GM12801 (cell line): ENCODE data around the gene HSD17B14.

Experiments
- TF ChIP-seq, protein P1 (sequence below): IDR thresholded peaks from one replicate; pipeline ENCODE4 v1.5.1; 2011; ENCODE audit warnings: control low read depth; ENCODE audit not compliant: insufficient read length; ENCODE audit errors: extremely low read depth

HSD17B14 gene

GRCh38 chr19:48806518-48806817 is 29.8 kb downstream of the HSD17B14 start:
- TF ChIP-seq, protein P1, sequence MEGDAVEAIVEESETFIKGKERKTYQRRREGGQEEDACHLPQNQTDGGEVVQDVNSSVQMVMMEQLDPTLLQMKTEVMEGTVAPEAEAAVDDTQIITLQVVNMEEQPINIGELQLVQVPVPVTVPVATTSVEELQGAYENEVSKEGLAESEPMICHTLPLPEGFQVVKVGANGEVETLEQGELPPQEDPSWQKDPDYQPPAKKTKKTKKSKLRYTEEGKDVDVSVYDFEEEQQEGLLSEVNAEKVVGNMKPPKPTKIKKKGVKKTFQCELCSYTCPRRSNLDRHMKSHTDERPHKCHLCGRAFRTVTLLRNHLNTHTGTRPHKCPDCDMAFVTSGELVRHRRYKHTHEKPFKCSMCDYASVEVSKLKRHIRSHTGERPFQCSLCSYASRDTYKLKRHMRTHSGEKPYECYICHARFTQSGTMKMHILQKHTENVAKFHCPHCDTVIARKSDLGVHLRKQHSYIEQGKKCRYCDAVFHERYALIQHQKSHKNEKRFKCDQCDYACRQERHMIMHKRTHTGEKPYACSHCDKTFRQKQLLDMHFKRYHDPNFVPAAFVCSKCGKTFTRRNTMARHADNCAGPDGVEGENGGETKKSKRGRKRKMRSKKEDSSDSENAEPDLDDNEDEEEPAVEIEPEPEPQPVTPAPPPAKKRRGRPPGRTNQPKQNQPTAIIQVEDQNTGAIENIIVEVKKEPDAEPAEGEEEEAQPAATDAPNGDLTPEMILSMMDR, result no peak

- TF ChIP-seq, protein P1, result no peak
These were observed 30.8 kb downstream of the HSD17B14 start for GRCh38 chr19:48805452-48805851.

DNA sequence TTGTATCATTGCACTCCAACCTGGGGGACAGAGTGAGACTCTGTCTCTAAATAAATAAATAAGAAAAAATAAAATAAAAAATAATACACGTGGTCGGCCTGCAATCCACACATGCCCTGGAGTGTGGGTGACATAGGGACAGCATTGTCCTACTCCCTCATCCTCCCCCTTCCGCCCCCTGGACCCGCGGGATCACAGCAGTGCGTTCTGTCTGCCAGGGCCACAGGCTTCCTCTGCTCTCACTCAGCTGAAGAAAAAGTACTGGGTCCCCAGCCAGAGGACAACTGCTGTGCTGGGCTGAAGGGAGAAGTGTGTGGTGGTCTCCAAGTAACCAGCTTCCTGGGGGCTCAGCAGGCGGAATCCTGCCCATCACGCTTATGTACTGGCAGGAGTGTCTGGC is 31.8 kb downstream of the HSD17B14 start:
- TF ChIP-seq, protein P1, result no peak

DNA sequence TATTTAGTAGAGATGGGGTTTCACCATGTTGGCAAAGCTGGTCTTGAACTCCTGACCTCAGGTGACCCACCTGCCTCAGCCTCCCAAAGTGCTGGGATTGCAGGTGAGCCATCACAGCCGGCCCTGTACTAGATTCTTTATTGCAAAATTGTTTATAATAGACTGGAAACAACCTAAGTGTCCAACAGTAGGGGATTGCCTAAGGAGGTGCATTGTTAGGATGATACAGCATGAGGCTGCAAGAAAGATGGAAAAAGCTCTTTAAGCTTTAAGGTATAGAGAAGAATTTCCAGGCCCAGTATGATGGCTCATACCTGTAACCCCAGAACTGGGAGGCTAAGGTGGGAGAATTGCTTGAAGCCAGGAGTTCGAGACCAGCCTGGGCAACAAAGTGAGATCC is 33.7 kb downstream of the HSD17B14 start:
- TF ChIP-seq, protein P1, result no peak

DNA sequence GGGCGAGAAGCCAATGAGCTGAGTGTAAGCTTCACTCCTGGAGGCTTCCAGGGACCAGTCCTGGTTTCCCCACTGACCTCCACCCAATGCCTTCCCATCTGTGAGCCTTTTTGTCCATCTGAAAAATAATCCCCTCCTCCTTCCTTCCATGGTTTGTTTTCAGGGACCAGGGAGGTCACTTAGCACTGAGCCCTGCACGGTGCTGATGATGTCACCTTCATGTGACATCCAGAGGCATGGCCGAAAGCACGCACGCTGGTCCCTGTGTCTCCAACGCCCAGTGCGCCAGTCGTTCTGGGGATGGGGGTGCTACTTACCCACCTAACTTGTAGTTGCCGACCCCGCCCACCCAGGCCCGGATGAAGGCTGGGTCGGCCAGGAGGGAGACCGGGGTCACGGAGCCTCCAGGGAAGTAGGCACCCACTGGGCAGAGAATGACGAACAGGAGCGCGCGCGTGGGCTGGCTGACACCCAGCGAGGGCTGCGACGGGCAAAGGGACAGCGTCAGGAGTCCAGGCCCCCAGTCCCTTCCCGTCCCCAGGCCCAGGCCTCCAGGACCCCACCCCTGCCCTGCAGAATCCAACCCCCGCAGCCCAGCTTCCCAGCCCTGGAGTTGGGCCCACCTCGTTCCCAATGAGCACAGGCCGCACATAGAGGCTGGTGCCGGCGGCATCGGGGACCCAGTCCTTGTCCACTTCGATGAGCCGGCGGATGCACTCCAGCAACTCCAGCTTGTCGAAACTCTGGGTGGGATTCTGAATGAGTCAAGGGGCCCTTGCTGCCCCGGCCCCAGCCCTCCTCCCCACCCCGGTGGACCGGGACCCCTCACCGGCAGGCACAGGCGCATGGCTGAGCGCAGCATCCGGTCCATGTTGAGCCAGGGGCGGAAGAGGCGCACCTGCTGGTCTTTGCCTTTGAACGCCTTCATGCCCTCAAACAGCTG is 36.7 kb downstream of the HSD17B14 start:
- TF ChIP-seq, protein P1, result no peak

DNA sequence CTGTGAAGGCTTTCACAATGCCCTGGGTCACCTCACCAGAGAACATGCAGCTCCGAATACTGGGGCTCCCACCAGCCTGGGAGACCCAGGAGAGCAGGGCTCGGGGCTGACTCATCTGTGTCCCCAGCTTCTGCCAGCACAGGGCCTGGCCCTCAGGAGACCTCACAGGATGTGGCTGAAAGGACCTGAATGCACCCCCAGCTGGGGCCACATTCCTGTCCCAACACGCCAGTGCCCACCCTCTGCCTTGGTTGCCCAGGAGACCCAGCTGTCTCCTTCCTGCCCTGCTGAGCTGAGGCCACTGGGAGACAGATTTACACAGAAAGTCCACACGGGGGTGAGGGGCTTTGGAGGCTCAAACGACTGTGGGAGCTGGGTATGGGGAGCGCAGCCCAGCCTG is 37.4 kb downstream of the HSD17B14 start:
- TF ChIP-seq, protein P1, result no peak

GRCh38 chr19:48797103-48797502 is 39.2 kb downstream of the HSD17B14 start:
- TF ChIP-seq, protein P1, result no peak
